Myocyte (in vitro differentiated cells): ENCODE measurements around the gene UBE2D1. TPM values are rescaled to one million over a fixed set of nuclear protein-coding genes. Genes with fewer than 3 reads are reported as not detected.

Source experiments
- DNase-seq: peaks from one replicate; pipeline ENCODE4 v3.0.0-alpha.2; 2012; ENCODE audit warnings: low read depth
- polyA plus RNA-seq: library from polyadenylated mRNA; unstranded; fragments of >200 nt; gene quantifications from one replicate; pipeline ENCODE4 v1.2.1, GENCODE V29; 2012; ENCODE audit warnings: missing spikeins
- total RNA-seq: library from RNA; depleted of rRNA; stranded (reverse); fragments of >200 nt; gene quantifications from 2 replicates; pipeline ENCODE4 v1.2.3, GENCODE V29; 2014

The UBE2D1 gene
- total RNA-seq, result 36.9 and 53.4 TPM in 2 replicates
- 10.9 TPM for polyA plus RNA-seq

DNA sequence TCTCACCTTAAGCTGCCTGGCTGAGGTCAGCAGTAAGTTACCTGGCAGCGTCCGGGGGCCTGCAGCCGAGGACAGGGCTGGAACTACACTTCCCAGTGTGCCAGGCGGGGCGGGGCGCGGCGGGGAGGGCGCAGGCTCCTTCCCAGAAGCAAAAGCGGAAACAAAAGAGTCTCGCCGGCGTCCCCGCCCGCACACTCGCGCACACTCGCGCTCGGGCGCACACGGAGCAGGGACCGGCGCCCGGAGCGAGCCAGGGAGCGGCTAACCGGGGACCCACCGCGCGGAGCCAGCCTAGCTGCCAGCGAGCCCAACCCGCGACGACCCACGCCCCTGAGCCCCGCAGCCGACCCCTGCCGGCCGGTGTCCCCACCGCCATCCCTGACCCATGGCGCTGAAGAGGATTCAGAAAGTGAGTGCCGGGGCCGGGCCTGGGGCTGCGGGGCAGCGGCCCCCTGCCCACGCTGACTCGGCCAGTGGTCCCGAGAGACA lies at the start of gene UBE2D1:
Gene UBE2D1, plus strand, starts transcription at position 190 of the 489 bp plus-strand sequence. Its CDS starts 196 bp downstream, at position 386.
- peak; percentile 83 for DNase-seq

DNA sequence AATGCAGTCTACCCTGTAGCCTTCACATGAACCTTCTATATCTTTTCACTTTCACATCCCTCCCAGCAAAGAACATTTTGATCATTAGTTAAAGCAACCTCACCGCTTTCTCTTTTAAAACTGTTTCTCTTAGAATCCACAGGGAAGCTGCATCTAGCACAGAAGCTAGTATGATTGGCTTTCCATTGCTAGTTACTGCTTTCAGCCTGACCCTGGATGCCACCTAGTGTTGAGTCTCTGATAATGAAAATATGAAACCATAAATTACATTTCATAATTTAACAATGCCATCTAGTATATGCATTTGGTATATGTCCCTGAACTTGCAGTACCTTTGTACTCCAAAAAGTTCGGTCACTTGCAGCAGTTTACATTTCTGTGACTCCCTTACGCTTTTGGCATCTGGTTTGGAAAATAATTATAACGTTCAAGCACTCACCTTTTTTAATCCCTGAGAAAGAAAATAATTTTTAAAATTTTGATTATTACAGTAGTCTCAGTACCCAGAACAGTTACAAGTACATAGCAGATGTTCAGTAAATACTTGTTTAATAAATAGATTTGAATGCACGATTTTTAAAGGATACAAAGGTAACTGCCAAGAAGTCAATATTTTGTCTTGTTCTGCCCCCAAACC lies 43.1 kb upstream of the UBE2D1 start:
- peak; percentile 53 for DNase-seq

DNA sequence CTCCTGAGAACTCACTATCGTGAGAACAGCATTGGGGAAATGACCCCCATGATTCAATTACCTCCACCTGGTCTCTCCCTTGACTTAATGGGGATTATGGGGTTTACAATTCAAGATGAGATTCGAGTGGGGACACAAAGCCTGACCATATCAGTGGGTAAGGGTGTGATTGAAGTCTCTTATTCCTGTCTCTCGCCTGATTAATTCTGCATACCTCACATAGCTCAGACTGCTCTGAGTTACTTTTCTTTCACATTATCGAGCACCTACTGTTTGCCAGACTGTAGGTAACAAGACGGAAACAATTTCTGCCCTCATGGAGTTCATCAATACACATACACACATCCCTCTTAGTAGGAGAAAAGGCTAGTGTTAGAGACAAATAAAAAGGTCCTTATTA lies 40.8 kb upstream of the UBE2D1 start:
- DNase-seq, result no peak

DNA sequence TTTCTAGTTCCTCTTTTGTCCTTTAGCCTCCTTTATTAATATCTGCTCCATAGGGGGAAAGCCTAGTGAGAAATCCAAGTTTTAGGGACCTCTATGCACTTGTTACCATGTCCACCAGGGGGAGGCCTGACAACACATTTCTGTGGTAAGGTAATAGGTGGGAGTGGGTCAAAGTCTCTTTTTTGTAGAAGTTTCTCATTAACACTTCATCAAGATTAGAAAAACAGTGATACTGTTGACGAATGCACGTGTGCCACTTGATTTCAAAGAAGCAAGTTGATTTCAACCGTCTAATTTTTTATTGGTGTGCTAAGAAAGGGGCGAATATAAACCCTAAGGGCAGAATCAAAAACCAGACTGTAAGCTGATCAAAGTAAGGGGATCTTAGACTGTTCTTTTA lies 35.2 kb upstream of the UBE2D1 start:
- DNase-seq, result peak; percentile 63

DNA sequence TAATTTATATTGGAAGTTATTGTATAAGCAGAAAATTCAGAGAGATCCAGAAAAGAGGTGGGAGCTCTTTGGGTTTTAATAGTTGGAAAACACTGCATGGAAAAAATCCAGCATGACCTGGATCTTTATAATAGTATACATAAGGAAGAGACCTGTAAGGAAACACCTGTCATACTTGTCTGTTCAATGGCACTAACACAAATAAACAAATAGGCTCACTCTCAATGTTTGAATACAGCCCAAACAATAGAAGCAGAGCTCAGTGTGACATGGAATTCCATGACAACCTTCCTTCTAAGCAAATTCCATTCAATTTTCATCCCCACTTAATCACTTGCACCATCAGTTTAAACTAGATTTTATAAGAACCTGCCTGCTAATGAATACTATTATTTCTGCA lies 34.1 kb upstream of the UBE2D1 start:
- DNase-seq, result no peak

DNA sequence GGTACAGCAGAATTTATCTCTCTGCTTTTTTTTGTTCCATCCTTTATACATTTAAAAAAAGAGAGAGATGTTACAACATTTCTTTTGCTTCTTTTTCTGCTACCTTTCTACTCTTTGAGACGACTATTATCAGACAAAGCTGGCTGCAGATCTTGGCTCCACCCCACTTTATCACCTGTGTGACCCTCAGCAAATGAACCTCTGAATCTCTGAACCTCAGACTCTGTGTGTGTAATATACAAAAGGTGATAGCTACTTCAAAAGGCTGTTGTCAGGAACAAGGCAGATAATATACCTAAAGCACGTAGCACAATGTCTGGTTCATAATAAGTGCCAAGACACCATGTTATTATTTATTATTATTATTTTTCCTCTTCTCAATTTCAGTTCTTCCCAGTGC lies 32.6 kb upstream of the UBE2D1 start:
- DNase-seq, result no peak

DNA sequence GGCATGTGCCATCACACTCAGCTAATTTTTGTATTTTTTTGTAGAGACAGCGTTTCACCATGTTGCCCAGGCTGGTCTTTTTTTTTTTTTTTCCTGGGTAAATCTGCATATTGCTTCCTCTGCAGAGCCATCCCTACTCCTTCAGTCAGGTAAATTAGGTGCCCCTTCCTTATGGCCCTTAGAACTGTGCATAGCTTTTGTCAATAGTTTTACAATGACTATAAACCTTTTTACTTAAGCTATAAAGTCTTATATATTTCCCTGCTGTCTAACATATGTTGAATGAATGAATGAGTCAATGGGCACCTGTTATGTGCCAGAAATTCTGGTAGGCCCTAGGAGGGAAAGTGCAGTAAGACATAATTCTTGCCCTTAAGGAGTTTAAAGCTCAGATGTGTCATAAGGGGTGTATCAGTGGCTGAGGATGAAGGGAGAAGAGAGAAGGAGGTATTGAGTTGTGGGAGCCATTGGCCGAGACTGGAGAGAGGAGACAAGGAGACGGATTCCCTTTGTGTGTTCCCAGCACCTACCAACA lies 30.6 kb upstream of the UBE2D1 start:
- DNase-seq, result no peak

DNA sequence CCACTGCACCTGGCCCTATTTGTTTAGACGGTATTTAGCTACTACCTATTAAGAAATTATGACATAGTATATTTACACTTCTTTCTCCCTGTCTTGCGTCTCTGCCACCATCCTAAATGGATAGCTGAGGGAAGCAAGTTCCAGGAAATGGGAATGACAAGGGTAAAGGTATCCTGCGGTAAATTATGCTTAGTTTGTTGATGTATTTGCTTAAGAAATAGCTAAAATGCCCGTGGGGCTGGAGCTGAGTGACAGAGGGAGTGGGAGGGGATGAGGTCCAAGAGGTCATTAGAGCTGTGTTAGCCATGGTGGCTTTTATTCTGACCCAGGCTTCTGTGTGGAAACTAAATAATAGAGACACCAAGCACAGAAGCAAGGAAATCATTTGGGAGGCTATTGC lies 29.0 kb upstream of the UBE2D1 start:
- no peak for DNase-seq

DNA sequence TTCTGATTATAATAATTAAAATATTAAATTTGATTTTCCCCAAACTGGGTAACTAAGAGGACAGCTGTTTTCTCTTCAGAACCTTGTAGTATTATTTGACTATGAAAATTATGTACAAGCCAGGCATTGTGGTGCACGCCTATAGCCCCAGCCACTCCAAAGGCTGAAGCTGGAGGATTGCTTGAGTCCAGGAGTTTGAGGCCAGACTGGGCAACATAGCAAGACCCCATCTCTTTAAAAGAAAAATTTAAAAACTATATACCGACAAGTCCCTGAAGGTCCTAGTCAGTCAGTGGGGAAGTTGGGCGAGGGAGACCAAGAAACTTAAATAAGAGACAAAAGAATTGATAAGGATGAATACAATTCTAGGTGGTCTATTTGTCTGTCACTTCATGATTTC lies 27.1 kb upstream of the UBE2D1 start:
- no peak for DNase-seq

DNA sequence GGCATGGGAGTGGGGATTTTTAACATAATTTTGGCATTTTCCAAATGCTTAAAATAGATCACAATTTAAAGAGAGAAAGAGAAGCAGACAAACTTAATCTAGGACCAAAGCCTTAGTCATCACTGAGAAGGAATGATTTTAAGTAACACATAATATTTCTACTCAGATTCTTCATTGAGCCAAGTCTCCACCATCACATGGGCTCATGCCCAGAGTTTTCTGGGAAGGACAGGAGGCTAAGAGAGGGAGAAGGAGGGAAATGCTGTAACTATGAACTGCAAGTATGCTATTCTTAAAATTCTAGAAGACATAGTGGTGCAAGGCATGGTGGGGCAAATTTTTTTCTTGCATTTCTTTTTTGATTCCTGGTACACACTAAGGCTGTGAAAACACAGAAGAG lies 23.8 kb upstream of the UBE2D1 start:
- DNase-seq, result no peak

DNA sequence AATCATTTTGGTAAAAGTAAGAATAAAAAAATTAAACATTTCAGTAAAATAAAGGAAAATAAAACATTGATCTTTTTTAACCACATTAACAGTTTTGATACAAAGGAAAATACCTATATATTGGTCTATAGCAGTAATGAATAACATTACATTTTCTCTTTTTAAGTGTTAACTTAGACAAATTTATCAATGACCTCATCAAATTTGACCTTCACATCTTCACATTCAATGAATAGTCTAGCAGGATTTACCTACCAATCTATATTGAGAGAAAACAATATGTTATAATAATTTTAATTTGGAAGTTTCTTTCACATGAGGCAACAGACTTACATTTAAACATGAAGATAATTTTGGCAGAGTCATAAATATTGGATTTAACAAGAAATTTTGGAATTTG lies 17.9 kb upstream of the UBE2D1 start:
- no peak for DNase-seq

DNA sequence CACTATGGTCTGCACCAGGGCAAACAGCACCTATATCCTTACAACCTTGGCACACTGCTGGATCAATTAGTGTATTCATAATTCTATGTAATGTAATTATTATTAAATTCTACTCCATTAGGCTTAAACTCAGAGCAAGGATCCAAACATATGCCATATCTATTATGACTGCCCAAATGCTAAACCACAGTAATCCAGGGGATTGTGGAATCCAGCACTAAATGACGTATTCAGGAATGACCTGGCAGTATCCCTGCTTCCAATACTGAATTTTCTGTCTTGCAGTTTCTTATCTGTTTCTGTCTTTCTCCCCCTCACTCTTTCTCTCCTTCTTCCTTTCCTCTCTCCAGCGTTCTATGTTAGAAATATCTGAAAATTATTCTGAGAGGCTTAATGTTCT lies 16.5 kb upstream of the UBE2D1 start:
- DNase-seq, result no peak

DNA sequence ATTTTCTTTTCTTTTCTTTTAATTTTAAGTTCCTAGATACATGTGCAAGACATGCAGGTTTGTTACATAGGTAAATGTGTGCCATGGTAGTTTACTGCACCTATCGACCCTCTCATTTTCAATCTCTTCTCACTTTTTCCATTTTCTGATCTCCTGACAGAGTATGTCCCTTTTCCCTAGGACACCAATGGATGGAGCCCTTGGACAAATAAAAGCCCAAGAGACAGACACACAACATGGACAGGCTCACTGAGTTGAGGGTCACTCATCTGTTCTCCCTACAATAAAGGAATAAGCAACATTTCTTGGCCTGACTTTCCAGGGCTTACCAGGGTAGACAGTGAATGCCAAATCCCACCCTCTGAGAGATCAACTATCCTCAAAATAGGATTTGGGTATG lies 15.2 kb upstream of the UBE2D1 start:
- DNase-seq, result no peak

DNA sequence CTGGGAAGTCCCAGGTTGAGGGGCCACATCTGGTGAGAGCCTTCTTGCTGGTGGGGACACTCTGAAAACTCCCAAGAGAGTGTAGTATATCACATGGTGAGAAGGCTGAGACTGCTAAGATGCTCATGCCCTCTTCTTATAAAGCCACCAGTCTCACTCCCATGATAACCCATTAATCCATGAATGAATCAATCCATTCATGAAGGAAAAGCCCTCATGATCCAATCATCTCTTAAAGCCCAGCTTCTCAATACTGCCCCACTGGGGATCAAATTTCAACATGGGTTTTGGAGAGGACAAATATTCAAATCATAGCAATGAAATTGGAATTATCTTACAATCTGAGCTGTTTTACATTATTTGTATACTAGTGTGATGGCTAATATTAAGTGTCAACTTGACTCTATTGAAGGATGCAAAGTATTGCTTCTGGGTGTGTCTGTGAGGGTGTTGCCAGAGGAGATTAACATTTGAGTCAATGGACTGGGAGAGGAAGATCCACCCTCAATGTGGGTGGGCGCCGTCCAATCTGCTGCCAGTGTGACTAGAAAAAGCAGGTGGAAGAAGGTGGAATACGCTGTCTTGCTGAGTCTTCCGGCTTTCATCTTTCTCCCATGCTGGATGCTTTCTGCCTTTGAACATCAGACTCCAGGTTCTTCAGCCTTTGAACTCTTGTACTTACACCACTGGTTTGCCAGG lies 14.3 kb upstream of the UBE2D1 start:
- DNase-seq, result no peak

DNA sequence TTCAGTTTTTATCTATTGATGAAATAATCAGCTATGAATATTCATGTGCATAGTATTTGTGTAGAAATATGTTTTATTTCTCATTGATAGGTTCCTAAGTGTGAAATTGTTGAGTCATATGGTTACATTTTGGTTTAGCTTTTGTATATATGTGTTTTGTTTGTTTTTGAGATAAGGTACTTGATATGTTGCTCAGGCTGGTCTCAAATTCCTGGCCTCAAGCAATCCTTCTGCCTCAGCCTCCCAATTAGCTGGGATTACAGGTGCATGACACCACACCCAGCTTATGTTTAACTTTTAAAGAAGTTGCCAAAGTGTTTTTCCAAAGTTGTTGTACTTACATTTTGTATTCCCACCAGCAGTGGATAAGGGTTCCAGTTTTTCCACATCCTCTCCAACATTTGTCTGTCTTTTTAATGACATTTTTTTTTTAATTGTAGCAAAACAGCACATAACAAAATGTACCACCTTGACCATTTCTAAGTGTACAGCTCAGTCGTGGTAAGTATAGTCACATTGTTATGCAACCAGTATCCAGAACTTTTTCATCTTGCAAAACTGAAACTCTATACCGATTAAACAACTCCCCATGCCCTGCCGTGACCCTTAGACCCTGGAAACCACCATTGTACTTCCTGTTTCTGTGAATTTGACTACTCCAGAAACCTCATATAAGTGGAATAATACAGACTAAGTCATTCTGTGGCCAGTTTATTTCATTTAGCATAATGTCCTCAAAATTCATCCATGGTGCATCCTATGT lies 12.6 kb upstream of the UBE2D1 start:
- DNase-seq, result peak; percentile 25

DNA sequence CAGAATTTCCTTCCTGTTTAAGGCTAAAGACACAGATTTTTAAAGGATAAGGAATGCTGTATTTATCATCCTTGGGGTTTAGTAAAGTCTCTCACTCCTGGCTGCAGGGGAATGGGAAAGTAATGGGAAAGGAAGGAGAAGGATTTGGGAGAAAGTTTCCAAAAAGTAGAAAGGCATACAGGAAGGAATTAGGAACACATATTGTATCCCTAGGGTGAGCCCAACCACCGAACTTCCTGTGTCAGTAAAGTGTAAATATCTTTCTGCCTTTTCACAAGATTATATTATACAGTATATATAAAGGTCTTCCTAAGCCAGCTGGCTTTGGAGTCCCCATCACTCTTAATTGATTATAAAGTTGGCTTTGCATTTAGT lies 12.0 kb upstream of the UBE2D1 start:
- no peak for DNase-seq

DNA sequence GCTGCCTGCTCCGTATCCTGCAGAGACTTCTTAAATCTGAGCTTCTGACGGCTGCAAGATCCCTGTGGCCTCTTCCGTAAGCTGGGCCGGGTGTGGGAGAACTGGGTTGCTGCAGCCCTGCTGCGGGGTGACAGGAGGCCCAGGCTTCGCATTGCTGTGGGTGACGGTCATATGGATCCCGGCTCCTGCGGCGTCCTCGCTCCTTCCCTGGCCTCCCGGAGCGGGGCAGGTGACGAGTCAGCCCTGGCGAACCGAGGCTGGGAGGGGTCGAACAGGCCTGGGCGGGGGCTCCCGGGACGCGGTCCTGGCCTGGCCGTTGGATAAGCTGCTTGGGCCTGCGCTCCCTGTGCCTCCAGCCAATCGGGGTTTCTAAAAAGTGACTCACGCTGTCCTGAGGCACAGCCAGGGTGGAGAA lies 7.8 kb upstream of the UBE2D1 start:
- DNase-seq, result no peak

DNA sequence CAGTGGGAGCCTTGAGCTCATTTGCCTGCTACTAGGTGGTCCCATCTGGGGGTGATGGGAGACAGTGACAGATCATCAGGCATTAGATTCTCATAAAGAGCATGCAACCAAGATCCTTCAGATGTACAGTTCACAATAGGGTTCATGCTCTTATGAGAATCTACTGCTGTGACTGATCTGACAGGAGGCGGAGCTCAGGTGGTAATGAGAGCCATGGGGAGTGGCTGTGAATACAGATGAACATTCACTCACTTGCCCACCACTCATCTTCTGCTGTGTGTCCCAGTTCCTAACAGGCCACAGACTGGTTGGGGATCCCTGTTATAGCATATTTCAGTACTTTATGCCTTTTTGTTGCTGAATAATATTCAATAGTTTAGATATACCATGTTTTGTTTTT lies 6.6 kb upstream of the UBE2D1 start:
- DNase-seq, result no peak

DNA sequence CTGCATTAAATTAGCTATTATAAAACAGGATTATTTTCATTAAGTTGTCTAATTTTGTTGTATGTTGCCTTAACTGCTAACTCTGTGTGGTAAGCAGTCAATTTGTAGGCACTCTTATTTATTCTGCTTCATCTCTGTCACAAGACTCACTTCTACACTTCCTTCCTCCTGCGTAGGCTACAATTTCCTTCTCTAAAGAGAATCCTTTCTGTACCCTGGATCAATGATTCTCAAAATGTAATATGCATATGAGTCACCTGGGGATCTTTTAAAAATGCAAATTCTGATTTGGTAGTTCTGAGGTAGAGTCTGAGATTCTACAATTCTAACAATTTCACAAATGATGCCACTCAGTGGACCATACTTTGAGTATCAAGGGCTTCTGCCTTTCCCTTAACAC lies 4.4 kb upstream of the UBE2D1 start:
- no peak for DNase-seq

DNA sequence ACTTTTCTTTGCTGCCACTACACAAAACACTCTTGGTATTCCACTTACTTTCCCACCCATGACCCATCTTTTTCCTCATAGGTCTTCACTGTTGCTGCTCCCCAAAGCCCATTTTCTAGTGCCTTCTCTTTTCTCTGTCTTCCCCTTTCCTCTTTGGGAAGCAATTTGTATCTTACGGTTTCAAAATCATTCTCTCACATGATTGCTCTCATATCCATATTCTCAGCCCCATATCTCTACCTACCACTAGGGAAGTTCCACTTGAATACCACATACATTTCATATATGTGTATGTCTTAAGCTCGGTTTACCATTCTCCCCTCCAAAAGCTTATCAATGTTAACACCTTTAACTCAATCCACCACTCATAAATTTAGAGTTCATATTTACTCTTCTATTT lies 3.2 kb upstream of the UBE2D1 start:
- no peak for DNase-seq

DNA sequence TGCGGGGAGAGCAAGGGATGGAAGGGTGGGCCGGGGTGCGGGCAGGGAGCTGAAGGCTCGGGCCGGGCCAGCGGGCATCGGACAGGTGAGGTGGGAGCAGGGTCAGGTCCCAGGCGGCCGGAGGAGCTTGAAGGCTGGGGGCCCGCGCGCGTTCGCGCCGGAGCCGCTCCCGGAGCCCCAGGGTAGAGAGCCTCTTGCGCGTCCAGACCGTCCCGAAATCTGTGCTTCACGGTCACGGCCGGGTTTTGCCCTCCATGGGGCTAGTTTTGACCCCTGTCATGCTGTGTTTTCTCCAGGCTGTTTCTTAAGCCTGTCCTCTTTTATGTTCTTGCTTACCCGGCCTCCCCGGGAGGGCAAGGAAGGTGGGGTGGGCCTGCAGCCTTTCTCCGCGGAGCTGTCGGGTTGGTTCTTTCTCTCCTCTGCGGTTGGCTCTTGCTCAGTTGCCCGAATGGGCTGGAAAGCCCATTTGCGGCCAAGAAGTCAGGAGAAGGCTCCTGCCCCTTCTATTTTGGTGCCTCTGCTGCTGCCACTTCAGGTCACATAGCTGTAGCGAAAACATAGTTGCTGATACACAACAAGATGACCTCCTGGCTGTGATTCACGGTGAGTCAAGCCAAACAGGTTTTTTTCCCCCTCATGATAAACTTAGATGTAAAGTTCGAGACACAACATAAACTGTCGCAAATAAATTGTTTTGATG lies 650 bp downstream of the UBE2D1 start:
- DNase-seq, result peak; percentile 80
